ENCODE measurements around the gene SNRNP70. TPM values are rescaled to one million over a fixed set of nuclear protein-coding genes. Genes with fewer than 3 reads are reported as not detected.

The SNRNP70 gene
- total RNA-seq, 1 donor from 2014 or later, result 203 TPM

DNA sequence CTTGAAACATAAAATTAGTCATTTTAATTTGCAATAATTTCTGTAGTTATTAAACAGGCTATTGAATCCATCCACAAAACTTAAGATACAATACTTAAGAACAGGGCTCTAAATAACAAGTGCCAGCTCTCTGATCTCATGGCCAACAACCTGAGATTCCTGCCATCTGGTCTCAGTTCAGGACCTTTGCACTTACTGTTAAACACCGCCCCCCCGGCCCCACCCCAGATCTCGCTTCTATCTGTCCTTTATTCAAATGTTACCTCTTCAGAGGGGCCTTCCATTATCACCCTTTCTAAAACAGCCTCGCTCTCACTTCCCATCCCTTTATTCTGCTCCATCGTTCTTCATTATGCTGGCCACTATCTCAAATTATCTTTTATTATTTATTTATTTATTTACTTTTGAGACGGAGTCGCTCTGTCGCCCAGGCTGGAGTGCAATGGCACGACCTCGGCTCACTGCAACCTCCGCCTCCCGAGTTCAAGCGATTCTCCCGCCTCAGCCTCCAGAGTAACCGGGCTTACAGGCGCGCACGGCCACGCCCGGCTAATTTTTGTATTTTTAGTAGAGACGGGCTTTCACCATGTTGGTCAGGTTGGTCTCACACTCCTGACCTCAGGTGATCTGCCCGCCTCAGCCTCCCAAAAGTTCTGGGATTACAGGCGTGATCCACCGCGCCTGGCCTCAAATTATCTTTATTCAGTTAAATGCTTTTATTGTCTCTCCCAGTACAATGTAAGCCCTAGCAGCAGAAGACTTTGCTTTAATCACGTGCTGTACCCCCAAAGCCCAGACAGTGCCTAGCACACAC lies 838 bp upstream of the SNRNP70 start:
- H3K36me3 Mint-ChIP-seq (ENCODE audit: low read depth, unreplicated experiment), result peaks cover 24% of the 10 kb centered on the region
- TF ChIP-seq, protein P1, sequence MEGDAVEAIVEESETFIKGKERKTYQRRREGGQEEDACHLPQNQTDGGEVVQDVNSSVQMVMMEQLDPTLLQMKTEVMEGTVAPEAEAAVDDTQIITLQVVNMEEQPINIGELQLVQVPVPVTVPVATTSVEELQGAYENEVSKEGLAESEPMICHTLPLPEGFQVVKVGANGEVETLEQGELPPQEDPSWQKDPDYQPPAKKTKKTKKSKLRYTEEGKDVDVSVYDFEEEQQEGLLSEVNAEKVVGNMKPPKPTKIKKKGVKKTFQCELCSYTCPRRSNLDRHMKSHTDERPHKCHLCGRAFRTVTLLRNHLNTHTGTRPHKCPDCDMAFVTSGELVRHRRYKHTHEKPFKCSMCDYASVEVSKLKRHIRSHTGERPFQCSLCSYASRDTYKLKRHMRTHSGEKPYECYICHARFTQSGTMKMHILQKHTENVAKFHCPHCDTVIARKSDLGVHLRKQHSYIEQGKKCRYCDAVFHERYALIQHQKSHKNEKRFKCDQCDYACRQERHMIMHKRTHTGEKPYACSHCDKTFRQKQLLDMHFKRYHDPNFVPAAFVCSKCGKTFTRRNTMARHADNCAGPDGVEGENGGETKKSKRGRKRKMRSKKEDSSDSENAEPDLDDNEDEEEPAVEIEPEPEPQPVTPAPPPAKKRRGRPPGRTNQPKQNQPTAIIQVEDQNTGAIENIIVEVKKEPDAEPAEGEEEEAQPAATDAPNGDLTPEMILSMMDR (IDR thresholded peaks at IDR 0.05; ENCODE audit: unreplicated experiment), result no peak
- DNase-seq (ENCODE audit: low spot score), result no peak
- H3K27me3 Mint-ChIP-seq (ENCODE audit: unreplicated experiment), result peaks cover 9% of the 10 kb centered on the region
- peak overlapping the region; percentile 100 for H3K4me3 Mint-ChIP-seq (ENCODE audit: unreplicated experiment)
- H3K27ac Mint-ChIP-seq (ENCODE audit: unreplicated experiment), result peak overlapping the region; percentile 95
- peaks cover 20% of the 10 kb centered on the region for H3K4me1 Mint-ChIP-seq (ENCODE audit: unreplicated experiment)
- H3K9me3 Mint-ChIP-seq (ENCODE audit: unreplicated experiment), result no peaks in the 10 kb centered on the region

- Mint-ChIP-seq H3K27me3 (ENCODE audit: unreplicated experiment) (peaks cover 11% of the 10 kb centered on the region), H3K4me1 (ENCODE audit: unreplicated experiment) (peaks cover 23% of the 10 kb centered on the region), H3K27ac (ENCODE audit: unreplicated experiment) (peak overlapping the region; percentile 89), H3K36me3 (ENCODE audit: low read depth, unreplicated experiment) (peaks cover 33% of the 10 kb centered on the region), H3K4me3 (ENCODE audit: unreplicated experiment) (peak overlapping the region; percentile 100), H3K9me3 (ENCODE audit: unreplicated experiment) (no peaks in the 10 kb centered on the region)
- TF ChIP-seq, protein P1 (IDR thresholded peaks at IDR 0.05; ENCODE audit: unreplicated experiment), result no peak
- DNase-seq (ENCODE audit: low spot score), result no peak
These were observed 599 bp downstream of the SNRNP70 start for GRCh38 chr19:49085868-49086232.

DNA sequence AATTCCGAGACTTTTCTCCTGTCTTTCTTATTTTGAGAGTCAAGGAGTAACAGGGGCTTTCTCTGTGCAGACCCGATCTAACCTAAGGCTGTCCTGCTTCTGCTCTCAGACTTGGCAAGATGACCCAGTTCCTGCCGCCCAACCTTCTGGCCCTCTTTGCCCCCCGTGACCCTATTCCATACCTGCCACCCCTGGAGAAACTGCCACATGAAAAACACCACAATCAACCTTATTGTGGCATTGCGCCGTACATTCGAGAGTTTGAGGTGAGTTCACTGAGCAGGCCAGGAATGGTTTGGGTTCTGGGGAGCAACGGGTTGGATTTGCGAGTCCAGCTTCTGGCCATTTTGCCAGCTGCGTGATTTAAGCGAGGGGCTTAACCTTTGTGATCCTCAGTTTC lies 1.0 kb downstream of the SNRNP70 start:
- H3K9me3 Mint-ChIP-seq (ENCODE audit: unreplicated experiment), result no peaks in the 10 kb centered on the region
- no peak for DNase-seq (ENCODE audit: low spot score)
- H3K27ac Mint-ChIP-seq (ENCODE audit: unreplicated experiment), result peak overlapping the region; percentile 89
- peaks cover 23% of the 10 kb centered on the region for H3K4me1 Mint-ChIP-seq (ENCODE audit: unreplicated experiment)
- peak overlapping the region; percentile 100 for H3K4me3 Mint-ChIP-seq (ENCODE audit: unreplicated experiment)
- peaks cover 12% of the 10 kb centered on the region for H3K27me3 Mint-ChIP-seq (ENCODE audit: unreplicated experiment)
- TF ChIP-seq, protein P1 (IDR thresholded peaks at IDR 0.05; ENCODE audit: unreplicated experiment), result no peak
- H3K36me3 Mint-ChIP-seq (ENCODE audit: low read depth, unreplicated experiment), result peaks cover 35% of the 10 kb centered on the region

DNA sequence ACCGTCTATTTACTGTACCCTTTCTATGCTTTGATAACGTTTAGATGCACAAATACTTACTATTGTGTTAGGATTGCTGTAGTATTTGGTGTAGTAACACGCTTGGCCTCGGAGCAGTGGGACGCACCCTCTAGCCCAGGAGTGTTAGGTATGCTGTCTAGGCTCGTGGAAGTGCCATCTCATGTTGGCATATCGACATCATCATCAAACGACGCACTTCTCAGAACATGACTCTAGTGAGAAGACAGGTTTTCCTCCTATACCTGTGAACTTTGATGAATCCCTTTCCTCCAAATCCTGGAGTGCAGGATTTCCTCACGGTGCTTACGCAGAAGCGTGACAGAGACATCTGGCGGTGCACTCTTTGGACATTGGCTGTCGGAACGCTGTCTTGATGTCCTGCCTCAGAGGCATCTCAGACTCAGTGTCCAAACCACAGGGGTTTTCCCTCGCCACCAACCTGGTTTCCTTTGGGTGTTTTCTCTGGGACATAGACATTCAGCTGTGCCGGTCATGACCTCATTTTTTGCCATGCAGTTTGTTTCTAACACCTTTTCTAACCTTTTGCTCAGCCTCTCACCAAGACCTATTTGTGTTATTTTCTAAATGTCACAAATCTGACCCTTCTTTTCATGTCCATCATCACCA lies 6.3 kb downstream of the SNRNP70 start:
- Mint-ChIP-seq H3K27ac (ENCODE audit: unreplicated experiment) (peak overlapping the region; percentile 48), H3K9me3 (ENCODE audit: unreplicated experiment) (no peaks in the 10 kb centered on the region), H3K4me1 (ENCODE audit: unreplicated experiment) (peaks cover 10% of the 10 kb centered on the region), H3K27me3 (ENCODE audit: unreplicated experiment) (peaks cover 9% of the 10 kb centered on the region), H3K36me3 (ENCODE audit: low read depth, unreplicated experiment) (peaks cover 37% of the 10 kb centered on the region), H3K4me3 (ENCODE audit: unreplicated experiment) (peak overlapping the region; percentile 60)
- DNase-seq (ENCODE audit: low spot score), result no peak
- TF ChIP-seq, protein P1 (IDR thresholded peaks at IDR 0.05; ENCODE audit: unreplicated experiment), result no peak

DNA sequence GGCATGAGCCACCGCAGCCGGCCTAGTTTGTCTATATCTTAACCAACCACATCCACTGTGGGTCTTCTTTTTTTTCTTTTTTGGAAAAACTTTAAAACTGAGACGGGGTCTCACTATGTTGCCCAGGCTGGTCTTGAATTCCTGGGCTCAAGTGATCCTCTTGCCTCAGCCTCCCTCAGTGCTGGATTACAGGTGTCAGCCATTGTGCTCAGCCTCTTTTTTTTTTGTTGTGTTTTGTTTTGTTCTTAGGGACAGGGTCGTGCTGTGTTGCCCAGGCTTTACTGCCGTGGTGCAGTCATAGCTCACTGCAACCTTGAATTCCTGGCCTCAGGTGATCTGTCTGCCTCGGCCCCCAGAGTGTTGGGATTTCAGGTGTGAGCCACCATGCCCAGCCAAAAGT lies 7.4 kb downstream of the SNRNP70 start:
- Mint-ChIP-seq H3K9me3 (ENCODE audit: unreplicated experiment) (no peaks in the 10 kb centered on the region), H3K36me3 (ENCODE audit: low read depth, unreplicated experiment) (peaks cover 35% of the 10 kb centered on the region), H3K4me1 (ENCODE audit: unreplicated experiment) (peaks cover 12% of the 10 kb centered on the region), H3K4me3 (ENCODE audit: unreplicated experiment) (no peak overlapping the region), H3K27ac (ENCODE audit: unreplicated experiment) (no peak overlapping the region), H3K27me3 (ENCODE audit: unreplicated experiment) (peaks cover 9% of the 10 kb centered on the region)
- no peak for DNase-seq (ENCODE audit: low spot score)
- TF ChIP-seq, protein P1 (IDR thresholded peaks at IDR 0.05; ENCODE audit: unreplicated experiment), result no peak

All from endothelial cell (in vitro differentiated cells).